ENCODE data around the gene EPM2AIP1.

Gene EPM2AIP1

GRCh38 chr3:36944641-36945270, 48.2 kb downstream of the EPM2AIP1 start, which contains the start of gene TRANK1:
Gene TRANK1 (minus strand): TSS chr3:36945054. CDS start chr3:36944809, 245 bp downstream.
- peak; percentile 34 for DNase-seq

- DNase-seq: peak; percentile 19
Measured at GRCh38 chr3:36944012-36944640, 48.8 kb downstream of the EPM2AIP1 start.

- no peak for DNase-seq
Measured at GRCh38 chr3:36943601-36944000, 49.3 kb downstream of the EPM2AIP1 start.

- no peak for DNase-seq
Measured at GRCh38 chr3:36942638-36943248, 50.2 kb downstream of the EPM2AIP1 start.

- no peak for DNase-seq
Measured at GRCh38 chr3:36941658-36942057, 51.3 kb downstream of the EPM2AIP1 start.

- DNase-seq: no peak
Measured at GRCh38 chr3:36941162-36941561, 51.8 kb downstream of the EPM2AIP1 start.

GRCh38 chr3:36937492-36937891, 55.4 kb downstream of the EPM2AIP1 start:
- no peak for DNase-seq

Data from DMS79 treated with DMSO at 0.1 percent for 48 hours (cell line).